ENCODE results near the gene KLK1.

Gene KLK1

GRCh38 chr19:50832666-50833065 lies 9.1 kb upstream of the KLK1 start:
- no peak for TF ChIP-seq CTCF (IDR thresholded peaks at IDR 0.05; ENCODE audit: insufficient read depth, low read depth, low read length, missing control alignments)
- no peak for DNase-seq (ENCODE audit: low read depth)

GRCh38 chr19:50831026-50831396 lies 7.4 kb upstream of the KLK1 start:
- TF ChIP-seq CTCF (IDR thresholded peaks at IDR 0.05; ENCODE audit: insufficient read depth, low read depth, low read length, missing control alignments), result no peak
- no peak for DNase-seq (ENCODE audit: low read depth)
- H3K4me3 ChIP-seq (ENCODE audit: low read depth, low read length), result no peak overlapping the region

More at GRCh38 chr19:50832666-50833065, 9.1 kb upstream of the KLK1 start:
- H3K4me3 ChIP-seq (ENCODE audit: low read depth, low read length), result no peak overlapping the region

- no peak for TF ChIP-seq CTCF (IDR thresholded peaks at IDR 0.05; ENCODE audit: insufficient read depth, low read depth, low read length, missing control alignments)
- H3K4me3 ChIP-seq (ENCODE audit: low read depth, low read length), result no peak overlapping the region
- no peak for DNase-seq (ENCODE audit: low read depth)
Observed at GRCh38 chr19:50830266-50831025, 6.9 kb upstream of the KLK1 start.

GRCh38 chr19:50829801-50830200 lies 6.2 kb upstream of the KLK1 start:
- TF ChIP-seq CTCF (IDR thresholded peaks at IDR 0.05; ENCODE audit: insufficient read depth, low read depth, low read length, missing control alignments), result no peak
- DNase-seq (ENCODE audit: low read depth), result no peak
- no peak overlapping the region for H3K4me3 ChIP-seq (ENCODE audit: low read depth, low read length)

GRCh38 chr19:50827476-50827875 lies 3.9 kb upstream of the KLK1 start:
- no peak for DNase-seq (ENCODE audit: low read depth)
- TF ChIP-seq CTCF (IDR thresholded peaks at IDR 0.05; ENCODE audit: insufficient read depth, low read depth, low read length, missing control alignments), result no peak
- no peak overlapping the region for H3K4me3 ChIP-seq (ENCODE audit: low read depth, low read length)

GRCh38 chr19:50826492-50827240 lies 3.1 kb upstream of the KLK1 start:
- DNase-seq (ENCODE audit: low read depth), result no peak
- H3K4me3 ChIP-seq (ENCODE audit: low read depth, low read length), result no peak overlapping the region
- TF ChIP-seq CTCF (IDR thresholded peaks at IDR 0.05; ENCODE audit: insufficient read depth, low read depth, low read length, missing control alignments), result no peak

Measured in GM12865 (cell line).